NB4 (cell line): Measurements from ENCODE around the gene HBZ.
"Not testable (repeated sequence)": the region's sequence is repeated elsewhere in the genome, so short reads cannot be mapped to it uniquely, and the experiment has no call there.

Source experiments
- DNase-seq: peaks from one replicate; pipeline ENCODE4 v3.0.0; 2010; ENCODE audit warnings: low read depth
- H3K4me3 ChIP-seq: one replicate; pipeline ENCODE4 v1.5.1; 2011; ENCODE audit warnings: mild to moderate bottlenecking, low read depth, low read length, moderate library complexity
- MYC ChIP-seq: IDR thresholded peaks from 2 replicates; pipeline ENCODE4 v1.6.1; 2011; ENCODE audit warnings: low read depth, low read length
- POLR2A ChIP-seq: IDR thresholded peaks from 2 replicates; pipeline ENCODE4 v1.6.1; 2011; ENCODE audit warnings: mild to moderate bottlenecking; ENCODE audit not compliant: insufficient read length; ENCODE audit errors: extremely low read depth
- TF ChIP-seq, protein P1 (sequence below): IDR thresholded peaks from one replicate; pipeline ENCODE4 v1.5.1; 2012; ENCODE audit warnings: low read depth, low read length
- TF ChIP-seq, protein P2 (sequence below): IDR thresholded peaks from 2 replicates; pipeline ENCODE4 v1.6.1; 2011; ENCODE audit warnings: low read depth, low read length

HBZ gene

DNA sequence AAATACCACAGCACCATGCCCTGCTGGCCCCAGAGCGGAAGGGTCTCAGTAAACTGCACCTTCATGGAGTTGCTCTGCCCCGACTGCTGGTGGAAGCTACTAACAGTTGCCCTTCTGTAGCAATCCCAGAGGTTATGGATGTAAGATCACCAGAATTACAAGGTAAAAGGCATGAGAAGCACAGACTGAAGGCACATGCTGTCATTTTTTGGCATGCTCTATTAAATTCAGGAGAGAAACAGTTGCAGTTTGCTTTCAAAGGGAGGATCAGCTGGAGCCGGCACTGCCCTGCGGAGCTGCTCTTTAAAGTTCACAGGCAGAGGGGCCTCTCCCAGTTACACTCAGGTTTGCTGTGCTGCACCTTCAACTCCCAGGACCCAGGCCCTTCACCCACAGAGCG lies 33.1 kb upstream of the HBZ start:
- TF ChIP-seq, protein P1, sequence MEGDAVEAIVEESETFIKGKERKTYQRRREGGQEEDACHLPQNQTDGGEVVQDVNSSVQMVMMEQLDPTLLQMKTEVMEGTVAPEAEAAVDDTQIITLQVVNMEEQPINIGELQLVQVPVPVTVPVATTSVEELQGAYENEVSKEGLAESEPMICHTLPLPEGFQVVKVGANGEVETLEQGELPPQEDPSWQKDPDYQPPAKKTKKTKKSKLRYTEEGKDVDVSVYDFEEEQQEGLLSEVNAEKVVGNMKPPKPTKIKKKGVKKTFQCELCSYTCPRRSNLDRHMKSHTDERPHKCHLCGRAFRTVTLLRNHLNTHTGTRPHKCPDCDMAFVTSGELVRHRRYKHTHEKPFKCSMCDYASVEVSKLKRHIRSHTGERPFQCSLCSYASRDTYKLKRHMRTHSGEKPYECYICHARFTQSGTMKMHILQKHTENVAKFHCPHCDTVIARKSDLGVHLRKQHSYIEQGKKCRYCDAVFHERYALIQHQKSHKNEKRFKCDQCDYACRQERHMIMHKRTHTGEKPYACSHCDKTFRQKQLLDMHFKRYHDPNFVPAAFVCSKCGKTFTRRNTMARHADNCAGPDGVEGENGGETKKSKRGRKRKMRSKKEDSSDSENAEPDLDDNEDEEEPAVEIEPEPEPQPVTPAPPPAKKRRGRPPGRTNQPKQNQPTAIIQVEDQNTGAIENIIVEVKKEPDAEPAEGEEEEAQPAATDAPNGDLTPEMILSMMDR, result no peak
- TF ChIP-seq MYC (no peak), POLR2A (no peak)
- TF ChIP-seq, protein P2, sequence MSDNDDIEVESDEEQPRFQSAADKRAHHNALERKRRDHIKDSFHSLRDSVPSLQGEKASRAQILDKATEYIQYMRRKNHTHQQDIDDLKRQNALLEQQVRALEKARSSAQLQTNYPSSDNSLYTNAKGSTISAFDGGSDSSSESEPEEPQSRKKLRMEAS, result no peak
- no peak for DNase-seq
- H3K4me3 ChIP-seq, result no peak overlapping the region

DNA sequence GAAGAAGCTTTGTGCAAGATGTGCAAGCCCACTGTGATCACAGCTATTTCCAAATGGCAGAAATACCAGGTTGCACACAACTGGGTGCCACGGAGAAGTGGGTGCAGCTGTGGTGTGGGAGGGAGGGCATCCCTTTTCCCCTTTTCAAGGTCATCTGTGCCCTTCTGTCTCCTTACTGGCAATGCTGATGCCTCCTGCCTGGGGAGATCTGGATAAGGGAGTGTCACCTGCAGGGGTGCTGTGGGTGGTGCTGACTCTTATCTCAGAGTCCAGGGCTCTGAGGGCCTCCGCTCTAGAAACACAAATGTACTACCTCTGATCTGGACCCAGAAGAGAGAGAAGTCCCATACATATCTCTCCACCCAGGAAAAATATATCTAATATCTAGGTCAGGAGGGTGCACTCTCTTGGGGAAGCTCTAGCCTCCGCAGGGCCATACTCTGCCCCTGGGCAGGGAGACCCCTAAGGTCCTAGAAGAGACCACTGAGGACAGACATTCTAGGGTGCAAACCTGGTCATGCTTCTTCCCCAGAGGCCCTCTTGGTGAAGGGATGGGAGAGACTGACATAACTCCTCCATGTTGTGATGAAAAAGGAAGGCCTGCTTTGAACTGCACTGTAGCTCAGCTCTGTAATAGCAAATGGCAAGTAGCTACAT lies 32.5 kb upstream of the HBZ start:
- H3K4me3 ChIP-seq, result no peak overlapping the region
- TF ChIP-seq, protein P2, result no peak
- TF ChIP-seq POLR2A (no peak), MYC (no peak)
- no peak for DNase-seq

GRCh38 chr16:120756-121155 lies 31.7 kb upstream of the HBZ start:
- DNase-seq, result no peak
- no peak overlapping the region for H3K4me3 ChIP-seq
- TF ChIP-seq, protein P1, result no peak
- TF ChIP-seq POLR2A (no peak), MYC (no peak)
- TF ChIP-seq, protein P2, result no peak

DNA sequence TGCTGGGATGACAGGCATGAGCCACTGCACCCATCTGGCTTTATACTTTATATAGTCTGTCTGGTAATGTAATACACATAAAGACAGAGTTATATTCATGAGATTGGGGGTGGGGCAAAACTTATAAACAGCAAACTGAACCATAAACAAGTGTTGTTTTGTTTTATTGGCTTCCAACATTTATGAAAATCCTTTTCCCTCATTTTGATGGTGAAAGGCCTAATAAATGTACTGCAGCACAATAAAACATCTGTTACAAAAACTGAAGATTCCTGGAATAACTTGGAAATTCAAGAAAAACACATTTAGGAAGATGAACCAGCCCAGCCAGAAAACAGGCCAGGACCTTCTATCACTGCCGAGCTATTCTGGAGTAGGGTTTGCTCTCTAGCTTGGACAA lies 30.1 kb upstream of the HBZ start:
- TF ChIP-seq, protein P2, result no peak
- TF ChIP-seq POLR2A (no peak), MYC (no peak)
- TF ChIP-seq, protein P1, result no peak
- no peak for DNase-seq
- H3K4me3 ChIP-seq, result no peak overlapping the region

- not testable (repeated sequence) for DNase-seq, H3K4me3 ChIP-seq
Observed at GRCh38 chr16:123558-124350, 28.7 kb upstream of the HBZ start.

GRCh38 chr16:125011-125410 lies 27.4 kb upstream of the HBZ start:
- H3K4me3 ChIP-seq, result no peak overlapping the region
- TF ChIP-seq, protein P1, result no peak
- TF ChIP-seq, protein P2, result no peak
- TF ChIP-seq POLR2A (no peak), MYC (no peak)
- DNase-seq, result no peak
